Choroid plexus epithelial cell (primary cell): Measurements from ENCODE around the gene ST6GALNAC3.

ENCODE experiments used
- DNase-seq: peaks from one replicate; pipeline ENCODE4 v3.0.0-alpha.2; 2010; ENCODE audit warnings: low read depth
- H3K4me3 ChIP-seq: 2 replicates; pipeline ENCODE4 v1.5.1; 2011; ENCODE audit warnings: low read depth, mild to moderate bottlenecking, control low read depth, low read length, moderate library complexity
- CTCF ChIP-seq: conservative IDR thresholded peaks from 2 replicates; pipeline ENCODE4 v1.5.1; 2011; ENCODE audit warnings: low read depth, mild to moderate bottlenecking, control low read depth, inconsistent platforms, low read length, moderate library complexity

Gene ST6GALNAC3

GRCh38 chr1:76160225-76160624, 85.7 kb downstream of the ST6GALNAC3 start:
- DNase-seq: no peak
- no peak for TF ChIP-seq CTCF
- H3K4me3 ChIP-seq: no peak overlapping the region

GRCh38 chr1:76161451-76161850, 86.9 kb downstream of the ST6GALNAC3 start:
- no peak for DNase-seq
- no peak for TF ChIP-seq CTCF
- H3K4me3 ChIP-seq: no peak overlapping the region

- H3K4me3 ChIP-seq: no peak overlapping the region
- DNase-seq: no peak
- TF ChIP-seq CTCF: no peak
These were observed 87.7 kb downstream of the ST6GALNAC3 start for GRCh38 chr1:76162254-76162653.

- no peak overlapping the region for H3K4me3 ChIP-seq
- no peak for DNase-seq
- TF ChIP-seq CTCF: no peak
These were observed 89.6 kb downstream of the ST6GALNAC3 start for GRCh38 chr1:76164165-76164564.

GRCh38 chr1:76170084-76170483, 95.5 kb downstream of the ST6GALNAC3 start:
- no peak for DNase-seq
- no peak overlapping the region for H3K4me3 ChIP-seq
- no peak for TF ChIP-seq CTCF

- H3K4me3 ChIP-seq: no peak overlapping the region
- TF ChIP-seq CTCF: no peak
- no peak for DNase-seq
These were observed 96.0 kb downstream of the ST6GALNAC3 start for GRCh38 chr1:76170513-76170912.

GRCh38 chr1:76176000-76176399, 101.5 kb downstream of the ST6GALNAC3 start:
- DNase-seq: no peak
- no peak overlapping the region for H3K4me3 ChIP-seq
- no peak for TF ChIP-seq CTCF
